ENCODE results near the gene NXPE3. TPM values are rescaled to one million over a fixed set of nuclear protein-coding genes. Genes with fewer than 3 reads are reported as not detected.

NXPE3 gene
- total and polyA plus RNA-seq, 2 of the 8 experiments (the other 6 are each of a cell fraction or from before 2014, with no cell fraction given): 10.9 to 22.7 TPM

- DNase-seq (ENCODE audit: low read depth in 1 of 2, low spot score in 2 of 2) (no peak), FAIRE-seq (no peak)
- no peaks in the 10 kb centered on the region for H3K79me2 ChIP-seq (ENCODE audit: control insufficient read depth in 1 of 2, insufficient read depth in 2 of 2, low read length in 2 of 2)
- no peak for TF ChIP-seq SIX5 (IDR thresholded peaks at IDR 0.05; ENCODE audit: low read depth, low read length)
- TF ChIP-seq HDAC6 (IDR thresholded peaks at IDR 0.05; ENCODE audit: low read depth, low read length): no peak
- no peak for TF ChIP-seq CHD2 (IDR thresholded peaks at IDR 0.05; ENCODE audit: low read length)
- TF ChIP-seq TAF7 (optimal IDR thresholded peaks at IDR 0.05; ENCODE audit: borderline replicate concordance, low read depth, low read length): no peak
- TF ChIP-seq EGR1 (IDR thresholded peaks at IDR 0.05; ENCODE audit: borderline replicate concordance, low read depth, low read length): no peak
- H2BK12ac ChIP-seq (ENCODE audit: low read depth, low read length): no peak overlapping the region
- no peaks in the 10 kb centered on the region for H3K27me3 ChIP-seq (replicated peaks in 1 of 4; ENCODE audit: control insufficient read depth in 3 of 4, extremely low read depth in 1 of 4, insufficient read depth in 3 of 4, low read length in 3 of 4)
- no peaks in the 10 kb centered on the region for H3K9me3 ChIP-seq (ENCODE audit: insufficient read depth in 2 of 2, low read depth in 1 of 2, low read length in 1 of 2)
- CTCF ChIA-PET (ENCODE audit: partially characterized antibody): interaction anchor here (0.8 to 2.6 kb wide), 3 partner anchors 62 to 349 kb away, joined by 3 to 9 read pairs (median 3); no protein-coding TSS in a partner anchor
- POLR2A ChIA-PET (ENCODE audit: partially characterized antibody): interaction anchor here (1.2 kb wide), 1 partner anchor 17 kb away, joined by 3 read pairs; no protein-coding TSS in a partner anchor
- H3K4me1 ChIP-seq (replicated peaks in 1 of 4; ENCODE audit: control insufficient read depth in 3 of 4, insufficient read depth in 4 of 4, low read length in 3 of 4): no peaks in the 10 kb centered on the region
- H3K4me3 ChIP-seq (ENCODE audit: extremely low read depth in 1 of 4, insufficient read depth in 2 of 4, low read depth in 3 of 4, low read length in 4 of 4): no peak overlapping the region
- H2AK5ac ChIP-seq (ENCODE audit: low read depth, low read length): no peak overlapping the region
- peak overlapping the region; percentile 50; the same call in 1 of the 2 replicates for H2AFZ ChIP-seq (ENCODE audit: low read length)
- no peaks in the 10 kb centered on the region for H3K36me3 ChIP-seq (ENCODE audit: control insufficient read depth in 2 of 4, insufficient read depth in 4 of 4, low read length in 3 of 4)
- no peak overlapping the region for H3K23ac ChIP-seq (ENCODE audit: insufficient read length)
- no peak overlapping the region for H4K91ac ChIP-seq (replicated peaks; ENCODE audit: insufficient read length, low read length)
- H4K8ac ChIP-seq (ENCODE audit: extremely low read depth, insufficient read depth, low read length): no peak overlapping the region
- WGBS, 2 experiments (ENCODE audit: extremely low coverage in 1 of 2, insufficient coverage in 1 of 2, insufficient read length in 1 of 2, insufficient replicate concordance in 2 of 2, low coverage in 1 of 2, low lambda C conversion rate in 2 of 2, missing lambda C conversion rate in 1 of 2): 93% methylated on average over 8 of the region's 8 CpGs; no CpG with 5 or more reads in 1 of the 2 experiments
- no peaks in the 10 kb centered on the region for H3K23me2 ChIP-seq (ENCODE audit: low read depth, low read length)
- no peaks in the 10 kb centered on the region for H3K79me1 ChIP-seq (ENCODE audit: low read depth, low read length)
- no peak overlapping the region for H2BK120ac ChIP-seq (replicated peaks; ENCODE audit: low read depth, low read length)
- H3K27ac ChIP-seq (ENCODE audit: low read depth, low read length): no peak overlapping the region
- no peak overlapping the region for H3K4ac ChIP-seq (replicated peaks; ENCODE audit: insufficient read length, low read depth, low read length)
- no peak overlapping the region for H2BK15ac ChIP-seq (ENCODE audit: low read length)
- no peak overlapping the region for H3K9ac ChIP-seq (replicated peaks in 1 of 4; ENCODE audit: extremely low read depth in 1 of 4, low read depth in 3 of 4, low read length in 3 of 4)
- no peak overlapping the region for H4K5ac ChIP-seq (ENCODE audit: insufficient read length, low read depth, low read length)
- H3K56ac ChIP-seq (replicated peaks; ENCODE audit: insufficient read length, low read depth, low read length): no peak overlapping the region
- H3K18ac ChIP-seq (ENCODE audit: extremely low read depth, low read length): no peak overlapping the region
- H4K20me1 ChIP-seq (replicated peaks in 1 of 2; ENCODE audit: control insufficient read depth in 1 of 2, insufficient read depth in 2 of 2, low read length in 2 of 2): no peaks in the 10 kb centered on the region
- no peak overlapping the region for H2BK20ac ChIP-seq (ENCODE audit: low read length)
- H3K4me2 ChIP-seq (ENCODE audit: insufficient read depth in 1 of 2, low read depth in 2 of 2, low read length in 2 of 2): no peak overlapping the region
- H2BK5ac ChIP-seq (ENCODE audit: low read depth, low read length): no peak overlapping the region
- no peak overlapping the region for H3K14ac ChIP-seq (ENCODE audit: insufficient read length)
These were observed 97.1 kb downstream of the NXPE3 start for GRCh38 chr3:101876142-101876541.
